Neural progenitor cell (in vitro differentiated cells): ENCODE data around the gene RNF13.

Experiments used
- EZH2 ChIP-seq: fragments of 200-600 bp; sonication (generic); IDR thresholded peaks from 2 replicates; pipeline ENCODE4 v1.6.1; 2017; ENCODE audit warnings: antibody characterized with exemption, mild to moderate bottlenecking, moderate library complexity
- EZH2phosphoT487 ChIP-seq: fragments of 200-600 bp; sonication (generic); IDR thresholded peaks from 2 replicates; pipeline ENCODE4 v1.6.1; 2017; ENCODE audit warnings: antibody characterized with exemption
- TF ChIP-seq, protein P1 (sequence below): fragments of 200-600 bp; sonication (generic); IDR thresholded peaks from 2 replicates; pipeline ENCODE4 v1.5.1; 2017; ENCODE audit warnings: antibody characterized with exemption, mild to moderate bottlenecking

DNA sequence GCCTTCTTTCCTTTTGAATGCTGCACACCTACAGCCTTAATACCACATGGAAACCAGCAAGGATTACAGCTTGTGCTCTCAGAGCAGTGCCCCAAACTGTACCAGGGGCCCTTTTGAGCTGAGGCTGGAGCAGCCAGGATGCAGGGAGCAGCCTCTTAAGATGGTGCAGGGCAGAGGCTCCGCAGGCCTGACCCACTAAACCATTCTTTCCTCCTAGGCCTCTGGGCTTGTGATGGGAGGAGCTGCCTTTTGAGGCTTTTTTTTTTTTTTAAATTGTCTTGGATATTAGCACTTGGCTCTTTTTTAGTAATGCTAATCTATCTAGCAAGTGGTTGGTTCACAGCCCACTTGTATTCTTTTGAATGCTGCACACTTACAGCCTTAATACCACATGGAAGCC, 120.0 kb downstream of the RNF13 start:
- TF ChIP-seq, protein P1, sequence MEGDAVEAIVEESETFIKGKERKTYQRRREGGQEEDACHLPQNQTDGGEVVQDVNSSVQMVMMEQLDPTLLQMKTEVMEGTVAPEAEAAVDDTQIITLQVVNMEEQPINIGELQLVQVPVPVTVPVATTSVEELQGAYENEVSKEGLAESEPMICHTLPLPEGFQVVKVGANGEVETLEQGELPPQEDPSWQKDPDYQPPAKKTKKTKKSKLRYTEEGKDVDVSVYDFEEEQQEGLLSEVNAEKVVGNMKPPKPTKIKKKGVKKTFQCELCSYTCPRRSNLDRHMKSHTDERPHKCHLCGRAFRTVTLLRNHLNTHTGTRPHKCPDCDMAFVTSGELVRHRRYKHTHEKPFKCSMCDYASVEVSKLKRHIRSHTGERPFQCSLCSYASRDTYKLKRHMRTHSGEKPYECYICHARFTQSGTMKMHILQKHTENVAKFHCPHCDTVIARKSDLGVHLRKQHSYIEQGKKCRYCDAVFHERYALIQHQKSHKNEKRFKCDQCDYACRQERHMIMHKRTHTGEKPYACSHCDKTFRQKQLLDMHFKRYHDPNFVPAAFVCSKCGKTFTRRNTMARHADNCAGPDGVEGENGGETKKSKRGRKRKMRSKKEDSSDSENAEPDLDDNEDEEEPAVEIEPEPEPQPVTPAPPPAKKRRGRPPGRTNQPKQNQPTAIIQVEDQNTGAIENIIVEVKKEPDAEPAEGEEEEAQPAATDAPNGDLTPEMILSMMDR: no peak
- TF ChIP-seq EZH2phosphoT487 (no peak), EZH2 (no peak)
